G401.6 (cell line): ENCODE measurements around the gene KIF26A.
"Not testable (repeated sequence)": the region's sequence is repeated elsewhere in the genome, so short reads cannot be mapped to it uniquely, and the experiment has no call there.

Experiments used
- FAIRE-seq: peaks from 2 replicates; lab custom pipeline; 2012; peaks lifted over from hg19 to GRCh38; lab: Jason Lieb, UNC

The KIF26A gene

DNA sequence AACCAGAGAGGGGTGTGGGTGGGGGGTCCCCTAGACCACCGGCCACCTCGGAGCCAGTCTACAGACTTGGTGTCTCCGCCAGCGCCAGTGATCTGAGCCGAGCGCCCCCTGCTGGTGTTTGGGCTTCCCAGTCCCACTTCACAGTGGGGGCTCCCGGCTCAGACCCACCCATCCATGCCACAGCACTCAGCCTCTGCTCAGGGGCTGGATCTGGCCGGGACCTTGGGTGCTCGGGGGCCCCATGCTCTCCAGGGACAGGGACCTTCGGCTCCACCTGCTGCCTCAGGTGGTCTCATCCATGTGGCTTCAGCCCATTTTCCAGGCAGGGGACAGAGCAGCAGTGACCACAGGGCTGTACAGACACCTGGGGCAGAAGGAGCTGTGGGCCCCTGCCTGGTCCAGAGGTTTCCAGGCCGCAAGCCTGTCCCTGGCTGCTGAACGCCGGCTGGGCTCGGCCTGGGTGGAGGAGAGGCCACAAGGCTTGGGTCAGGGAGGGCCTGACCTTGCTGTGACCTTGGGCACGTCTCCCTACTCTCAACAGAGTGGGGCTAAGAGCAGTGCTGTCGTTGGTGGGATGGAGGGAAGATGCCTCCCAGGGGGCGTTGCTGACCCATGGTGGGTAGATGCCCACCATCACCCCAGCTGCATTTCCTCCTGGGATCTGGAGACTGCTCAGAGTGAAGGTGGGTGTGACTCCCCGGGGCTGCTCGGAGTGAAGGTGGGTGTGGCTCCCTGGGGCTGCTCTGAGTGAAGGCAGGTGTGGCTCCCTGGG is 86.3 kb downstream of the KIF26A start:
- no peak for FAIRE-seq

DNA sequence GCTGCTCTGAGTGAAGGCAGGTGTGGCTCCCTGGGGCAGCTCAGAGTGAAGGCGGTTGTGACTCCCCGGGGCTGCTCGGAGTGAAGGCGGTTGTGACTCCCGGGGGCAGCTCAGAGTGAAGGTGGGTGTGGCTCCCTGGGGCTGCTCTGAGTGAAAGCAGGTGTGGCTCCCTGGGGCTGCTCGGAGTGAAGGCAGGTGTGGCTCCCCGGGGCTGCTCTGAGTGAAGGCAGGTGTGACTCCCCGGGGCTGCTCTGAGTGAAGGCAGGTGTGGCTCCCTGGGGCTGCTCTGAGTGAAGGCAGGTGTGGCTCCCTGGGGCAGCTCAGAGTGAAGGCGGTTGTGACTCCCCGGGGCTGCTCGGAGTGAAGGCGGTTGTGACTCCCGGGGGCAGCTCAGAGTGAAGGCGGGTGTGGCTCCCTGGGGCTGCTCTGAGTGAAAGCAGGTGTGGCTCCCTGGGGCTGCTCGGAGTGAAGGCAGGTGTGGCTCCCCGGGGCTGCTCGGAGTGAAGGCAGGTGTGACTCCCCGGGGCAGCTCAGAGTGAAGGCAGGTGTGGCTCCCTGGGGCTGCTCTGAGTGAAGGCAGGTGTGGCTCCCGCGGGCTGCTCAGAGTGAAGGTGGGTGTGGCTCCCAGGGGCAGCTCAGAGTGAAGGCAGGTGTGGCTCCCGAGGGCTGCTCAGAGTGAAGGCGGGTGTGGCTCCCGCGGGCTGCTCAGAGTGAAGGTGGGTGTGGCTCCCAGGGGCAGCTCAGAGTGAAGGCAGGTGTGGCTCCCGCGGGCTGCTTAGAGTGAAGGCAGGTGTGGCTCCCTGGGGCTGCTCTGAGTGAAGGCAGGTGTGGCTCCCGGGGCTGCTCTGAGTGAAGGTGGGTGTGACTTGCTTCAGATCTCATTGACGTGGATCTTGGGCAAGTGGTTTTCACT is 87.1 kb downstream of the KIF26A start:
- not testable (repeated sequence) for FAIRE-seq

DNA sequence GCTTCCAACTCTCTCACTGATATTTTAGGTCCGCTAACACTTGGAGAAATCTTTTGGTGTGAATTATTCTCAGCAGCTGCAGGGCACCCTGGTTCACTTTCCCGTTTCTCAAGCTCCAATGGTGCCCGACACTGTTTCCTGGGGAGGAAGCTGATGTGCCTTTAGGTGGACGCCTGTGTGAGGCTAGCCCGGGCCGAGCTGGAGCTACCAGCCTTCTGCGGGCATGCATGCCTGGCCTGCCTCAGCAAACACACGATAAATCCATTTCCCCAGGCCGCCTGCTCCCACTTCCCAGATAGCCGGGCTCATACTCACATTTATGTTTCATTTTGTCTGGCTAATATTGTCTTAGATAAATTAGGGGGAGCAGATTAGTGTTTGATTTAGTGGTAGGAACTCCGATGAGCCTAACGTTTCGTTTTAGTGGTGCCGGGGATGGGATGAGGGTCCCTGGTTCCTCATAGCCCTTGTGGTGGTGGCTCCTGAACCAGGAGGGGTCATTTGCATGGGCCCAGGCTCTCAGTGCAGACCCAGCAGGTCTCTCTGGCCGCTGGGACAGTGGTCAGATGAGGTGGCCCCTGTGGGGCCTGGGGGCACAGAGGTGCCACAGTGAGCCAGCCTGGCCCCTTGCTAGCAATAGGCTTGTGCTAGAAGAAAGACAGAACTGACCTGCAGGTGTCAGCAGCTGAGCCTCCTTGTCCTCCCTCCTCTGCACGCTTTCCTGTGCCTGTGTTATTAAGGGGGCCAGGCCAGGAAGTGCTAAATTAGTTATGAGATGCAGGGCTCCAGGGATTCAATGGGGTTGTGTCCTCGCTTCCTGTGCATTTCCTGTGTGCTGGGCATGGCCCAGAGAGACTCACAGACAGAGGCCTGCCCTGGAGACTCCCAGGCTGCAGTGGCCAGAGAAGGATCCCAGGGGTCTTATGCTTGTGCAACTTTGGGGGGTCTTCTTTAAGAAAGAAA is 88.3 kb downstream of the KIF26A start:
- FAIRE-seq, result no peak

DNA sequence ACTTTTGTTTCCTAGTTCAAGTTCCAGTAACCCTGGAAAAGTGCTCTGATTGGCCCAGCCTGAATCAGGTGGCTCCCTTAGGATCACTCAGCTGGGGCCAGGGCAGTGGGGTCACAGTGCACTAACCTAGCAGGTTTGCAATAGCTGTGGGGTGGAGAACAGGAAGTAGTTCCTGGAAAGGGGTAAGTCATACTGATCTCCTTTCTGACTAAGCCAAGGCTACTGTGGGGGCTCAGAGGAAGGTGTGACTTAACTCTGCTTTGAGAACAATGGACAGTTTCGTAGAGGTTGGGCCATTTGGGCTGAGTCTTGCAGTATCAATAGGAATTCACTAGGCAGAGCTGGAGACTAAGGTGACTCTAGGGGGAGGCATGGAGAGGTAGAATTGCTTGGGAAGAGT is 89.4 kb downstream of the KIF26A start:
- FAIRE-seq, result no peak

DNA sequence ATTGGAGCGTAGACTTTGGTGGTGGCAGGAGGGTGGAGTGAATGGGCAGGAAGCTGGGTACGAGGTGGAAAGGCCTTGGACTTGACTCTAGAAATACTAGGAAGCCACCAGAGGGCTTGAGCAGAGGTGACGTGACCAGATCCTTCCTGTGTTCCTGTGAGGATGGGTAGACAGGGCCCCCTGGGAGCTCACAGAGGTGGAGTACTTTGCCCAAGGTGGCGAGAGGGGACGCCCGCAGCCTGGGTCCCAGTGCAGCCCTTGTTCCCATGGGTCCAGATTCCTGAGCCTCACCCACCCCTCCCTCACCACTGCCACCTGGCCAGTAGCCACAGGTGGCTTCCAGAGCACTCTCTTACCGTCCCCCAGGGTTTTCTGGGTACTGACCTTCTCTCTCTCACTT is 89.8 kb downstream of the KIF26A start:
- FAIRE-seq, result no peak

DNA sequence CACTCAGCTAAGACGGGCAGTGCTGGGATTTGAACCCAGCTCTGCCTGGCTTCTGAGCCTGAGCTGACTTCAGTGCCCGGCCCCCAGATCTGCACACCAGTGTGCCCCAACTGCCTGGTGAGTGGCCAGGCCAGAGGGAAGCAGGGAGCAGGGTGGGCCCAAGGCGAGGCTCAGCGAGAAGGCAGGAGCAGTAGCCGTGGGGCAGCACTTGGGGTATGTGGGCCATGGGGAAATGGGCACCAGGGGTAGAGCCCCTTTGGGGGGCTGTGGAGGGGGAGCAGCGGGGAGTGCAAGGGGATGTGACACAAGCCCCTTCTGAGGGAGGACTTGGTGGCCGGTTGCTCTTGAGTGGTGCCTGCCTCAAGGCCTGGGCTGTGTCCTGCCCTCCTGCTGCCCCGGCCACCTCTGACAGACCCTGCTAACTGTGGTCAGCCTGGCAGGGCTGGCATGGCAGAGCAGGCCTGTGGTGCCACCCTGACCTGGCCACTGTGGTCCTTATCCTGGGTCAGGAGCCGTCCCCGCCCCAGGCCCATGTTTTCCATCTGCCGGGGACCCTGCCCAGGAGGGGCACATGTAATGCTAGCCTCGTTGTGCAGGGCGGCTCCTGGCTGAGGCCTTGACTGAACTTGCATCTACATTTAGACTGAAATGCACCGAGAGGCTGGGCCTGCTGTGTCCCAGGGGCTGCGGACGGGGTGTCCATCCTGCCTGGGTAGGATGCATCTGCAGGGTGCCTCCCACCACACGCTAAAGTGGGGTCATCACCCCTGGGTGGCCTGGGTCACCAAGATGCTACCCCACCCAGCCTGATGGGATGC is 90.5 kb downstream of the KIF26A start:
- FAIRE-seq, result no peak

DNA sequence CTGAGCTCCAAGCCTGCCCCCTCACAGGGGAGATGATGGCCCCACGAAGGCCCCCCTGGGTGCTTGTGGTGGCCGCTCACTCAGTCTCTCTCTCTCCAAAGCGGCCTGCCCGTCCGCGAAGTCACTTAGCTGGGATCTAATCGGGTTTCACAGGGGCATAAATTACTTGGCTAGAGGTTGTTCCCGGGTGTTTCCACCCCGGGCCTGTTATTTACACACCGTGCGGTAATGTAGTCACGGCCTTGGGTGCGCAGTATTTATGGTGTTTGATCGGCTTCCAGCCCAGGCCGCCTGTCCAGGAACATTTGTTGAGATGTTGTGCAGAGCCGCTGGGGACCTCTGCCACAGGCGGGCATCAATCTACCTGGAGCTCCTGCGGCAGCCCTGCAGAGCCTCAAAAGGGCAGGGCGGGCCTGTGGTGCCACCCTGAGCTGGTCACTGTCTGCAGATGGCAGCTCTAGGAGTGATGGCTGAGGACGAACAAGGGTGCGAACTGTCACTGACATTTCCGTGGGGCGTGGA is 91.2 kb downstream of the KIF26A start:
- no peak for FAIRE-seq

DNA sequence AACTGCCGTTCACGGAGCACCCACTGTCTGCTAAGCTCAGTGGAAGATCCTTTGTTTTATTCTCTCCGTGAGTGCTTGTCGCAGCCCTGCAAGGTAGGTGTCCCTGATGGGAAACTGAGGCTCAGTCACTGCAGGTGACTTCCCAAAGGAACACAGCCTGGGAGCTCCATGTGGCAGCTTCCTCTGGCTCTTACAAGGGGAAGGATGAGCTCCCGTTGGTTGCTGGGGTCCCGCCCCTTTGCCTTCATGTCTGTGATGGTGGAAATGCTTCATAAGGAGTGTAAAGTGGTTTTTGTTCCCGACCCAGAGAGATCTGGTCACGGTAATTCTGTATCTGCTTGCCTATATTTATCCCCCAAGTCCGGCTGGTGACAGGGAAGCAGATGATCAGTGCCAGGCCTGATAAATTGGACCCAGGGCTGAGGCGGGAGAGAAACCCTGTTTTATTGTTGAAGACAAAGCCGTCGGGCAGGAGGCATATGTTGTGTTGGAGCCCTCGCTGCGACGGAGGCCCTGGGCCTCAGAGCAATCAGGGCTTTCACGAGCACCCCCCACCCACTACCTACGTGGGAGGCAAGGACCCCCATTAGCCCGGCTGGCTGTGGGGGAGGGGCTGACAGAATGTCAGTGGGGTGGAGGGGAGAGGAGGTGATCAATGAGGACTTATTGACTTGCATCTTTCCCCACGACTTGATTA is 91.9 kb downstream of the KIF26A start:
- no peak for FAIRE-seq
